ENCODE data around the gene LRBA.

The LRBA gene

DNA sequence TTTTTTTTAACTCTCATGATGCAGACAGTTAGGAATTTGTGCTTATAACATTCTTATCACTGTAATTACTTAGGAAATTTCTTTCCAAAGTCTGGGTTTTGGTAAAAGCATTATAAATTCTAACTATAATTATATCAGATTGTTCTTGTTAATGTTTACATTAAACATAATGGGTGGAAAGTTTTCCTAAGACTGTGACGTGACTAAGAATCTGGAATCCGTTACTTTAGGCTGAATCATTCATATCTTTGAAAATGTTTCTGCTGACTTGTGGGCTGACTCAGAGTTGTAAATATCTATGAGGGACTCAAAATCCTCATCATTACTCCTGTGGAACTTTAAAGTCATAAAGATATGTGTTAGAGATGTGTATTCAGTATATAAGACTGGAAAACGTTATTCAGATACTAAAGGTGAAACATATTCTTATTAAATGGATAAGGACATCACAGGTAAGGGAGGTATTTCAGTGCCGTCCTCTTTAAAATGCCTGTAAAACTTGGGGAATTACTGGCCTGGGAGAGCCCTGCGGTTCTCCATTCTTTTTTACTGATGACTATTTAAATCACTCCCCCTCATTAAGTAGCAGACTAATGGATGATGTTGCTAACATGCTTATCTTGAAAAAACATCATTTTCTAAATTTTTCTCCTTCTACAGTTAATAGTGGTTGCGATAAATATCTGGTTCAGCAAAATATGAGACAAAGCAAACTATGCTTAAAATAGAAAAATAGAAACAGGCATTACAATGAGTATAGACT lies 777.8 kb downstream of the LRBA start:
- H3K36me3 ChIP-seq (ENCODE audit: insufficient read depth, low read length), result no peaks in the 10 kb centered on the region
- H3K9ac ChIP-seq (ENCODE audit: low read depth, low read length), result no peak overlapping the region
- H3K9me3 ChIP-seq (ENCODE audit: control insufficient read depth, insufficient read depth, low read length), result no peaks in the 10 kb centered on the region
- H3K4me1 ChIP-seq (ENCODE audit: insufficient read depth, low read length), result no peaks in the 10 kb centered on the region

DNA sequence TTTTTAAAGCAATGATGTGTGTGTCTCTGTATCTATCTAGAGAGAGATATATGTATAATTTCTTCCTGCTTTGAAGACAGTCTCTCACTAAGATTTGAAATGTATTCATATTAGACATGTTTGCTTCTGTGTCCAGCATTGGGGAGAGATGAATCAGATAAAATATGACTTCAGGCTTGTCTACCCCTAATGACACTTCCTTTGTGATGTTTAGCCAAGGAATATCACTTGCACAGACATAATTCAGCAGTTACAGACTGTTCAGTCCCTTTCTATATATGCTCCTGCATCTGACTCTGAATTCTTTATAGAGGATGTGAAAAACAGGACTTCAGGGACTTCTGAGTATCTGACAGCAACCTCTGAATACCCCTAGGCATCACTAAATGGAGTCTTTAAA lies 778.5 kb downstream of the LRBA start:
- no peaks in the 10 kb centered on the region for H3K4me1 ChIP-seq (ENCODE audit: insufficient read depth, low read length)
- no peaks in the 10 kb centered on the region for H3K9me3 ChIP-seq (ENCODE audit: control insufficient read depth, insufficient read depth, low read length)
- H3K36me3 ChIP-seq (ENCODE audit: insufficient read depth, low read length), result no peaks in the 10 kb centered on the region
- no peak overlapping the region for H3K9ac ChIP-seq (ENCODE audit: low read depth, low read length)

DNA sequence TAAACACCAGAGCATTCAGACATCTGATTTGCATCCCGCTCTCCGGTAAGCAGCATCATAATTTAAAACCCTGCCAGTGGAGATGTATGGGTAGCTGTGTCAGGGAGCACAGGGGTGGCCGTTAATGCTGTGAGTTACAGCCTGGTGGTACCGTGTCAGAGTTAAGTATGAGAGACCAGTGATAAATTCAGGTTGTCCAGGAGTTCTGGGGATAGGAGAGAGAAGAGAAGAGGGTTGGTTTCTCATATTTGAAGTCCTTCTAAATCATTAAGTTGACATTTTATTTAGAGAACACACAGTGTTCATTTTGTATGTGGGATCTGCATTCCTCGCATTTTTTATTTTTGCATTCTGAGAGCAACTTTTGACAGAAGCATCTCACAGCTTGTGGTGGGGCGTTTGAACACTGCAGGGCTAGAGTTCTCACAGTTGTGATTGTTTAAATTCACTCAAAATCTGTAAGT lies 779.2 kb downstream of the LRBA start:
- no peaks in the 10 kb centered on the region for H3K36me3 ChIP-seq (ENCODE audit: insufficient read depth, low read length)

DNA sequence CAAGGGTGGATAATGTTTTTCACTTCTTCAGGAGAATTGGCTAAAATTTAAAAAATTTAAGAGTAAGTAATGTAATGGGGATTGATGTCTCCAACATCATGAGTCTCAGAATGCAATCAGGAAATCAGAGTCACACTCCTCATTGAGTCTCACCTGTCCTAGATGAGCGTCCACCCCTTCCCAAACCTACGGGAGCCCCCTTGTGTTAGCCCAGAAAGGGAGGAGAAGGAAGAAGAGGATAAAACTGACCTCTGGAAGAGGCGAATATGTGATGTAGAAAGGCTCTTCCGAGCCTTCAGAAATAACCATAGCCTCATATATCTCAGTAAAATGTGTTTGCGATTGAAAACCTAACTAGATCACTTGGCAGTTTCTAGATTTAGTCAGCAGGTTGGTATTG lies 779.8 kb downstream of the LRBA start:
- Histone ChIP-seq H3K4me1 (ENCODE audit: insufficient read depth, low read length) (no peaks in the 10 kb centered on the region), H3K9ac (ENCODE audit: low read depth, low read length) (no peak overlapping the region), H3K36me3 (ENCODE audit: insufficient read depth, low read length) (no peaks in the 10 kb centered on the region), H3K9me3 (ENCODE audit: control insufficient read depth, insufficient read depth, low read length) (no peaks in the 10 kb centered on the region)

More for the DNA sequence above, 779.2 kb downstream of the LRBA start:
- H3K9me3 ChIP-seq (ENCODE audit: control insufficient read depth, insufficient read depth, low read length), result no peaks in the 10 kb centered on the region
- H3K4me1 ChIP-seq (ENCODE audit: insufficient read depth, low read length), result no peaks in the 10 kb centered on the region
- H3K9ac ChIP-seq (ENCODE audit: low read depth, low read length), result no peak overlapping the region

DNA sequence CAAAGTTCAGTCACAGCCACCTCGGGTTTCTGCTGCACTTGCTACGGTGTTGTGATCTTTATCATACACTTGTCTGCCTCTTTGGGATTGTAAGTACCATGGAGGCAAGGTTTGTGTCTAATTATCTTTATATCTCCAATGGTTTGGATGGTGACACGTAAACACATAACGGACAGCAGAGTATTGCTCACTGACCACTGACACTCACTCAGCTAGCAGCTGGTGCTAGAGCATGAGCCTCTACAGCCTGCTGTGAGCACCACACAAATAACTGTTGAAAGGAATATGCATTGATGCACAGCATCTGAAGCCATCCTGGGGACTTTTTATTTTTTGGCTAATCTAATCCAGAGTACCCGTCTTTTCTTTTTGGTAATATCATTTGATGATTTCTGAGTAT lies 780.8 kb downstream of the LRBA start:
- Histone ChIP-seq H3K9ac (ENCODE audit: low read depth, low read length) (no peak overlapping the region), H3K9me3 (ENCODE audit: control insufficient read depth, insufficient read depth, low read length) (no peaks in the 10 kb centered on the region), H3K4me1 (ENCODE audit: insufficient read depth, low read length) (peaks cover 7% of the 10 kb centered on the region; the same call in 1 of the 2 replicates), H3K36me3 (ENCODE audit: insufficient read depth, low read length) (no peaks in the 10 kb centered on the region)

DNA sequence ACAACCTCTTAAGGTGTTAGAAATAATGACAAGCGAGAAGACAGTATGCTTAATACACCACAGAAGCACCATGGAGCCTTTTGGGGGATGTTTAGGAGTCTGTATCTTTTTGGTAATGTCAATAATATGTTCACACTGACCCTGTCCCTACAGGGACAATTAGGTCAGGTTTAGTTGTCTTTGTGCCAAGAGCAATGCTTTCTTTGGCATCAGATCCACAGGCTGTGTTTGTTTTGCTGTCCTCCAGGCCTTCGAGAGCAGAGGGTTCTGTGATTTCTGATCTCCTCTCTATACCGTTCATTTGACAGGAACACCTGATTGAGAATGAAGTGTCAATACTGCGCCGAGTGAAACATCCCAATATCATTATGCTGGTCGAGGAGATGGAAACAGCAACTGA lies 783.1 kb downstream of the LRBA start:
- Histone ChIP-seq H3K36me3 (ENCODE audit: insufficient read depth, low read length) (no peaks in the 10 kb centered on the region), H3K4me1 (ENCODE audit: insufficient read depth, low read length) (peaks cover 7% of the 10 kb centered on the region; the same call in 1 of the 2 replicates), H3K9me3 (ENCODE audit: control insufficient read depth, insufficient read depth, low read length) (no peaks in the 10 kb centered on the region), H3K9ac (ENCODE audit: low read depth, low read length) (no peak overlapping the region)

DNA sequence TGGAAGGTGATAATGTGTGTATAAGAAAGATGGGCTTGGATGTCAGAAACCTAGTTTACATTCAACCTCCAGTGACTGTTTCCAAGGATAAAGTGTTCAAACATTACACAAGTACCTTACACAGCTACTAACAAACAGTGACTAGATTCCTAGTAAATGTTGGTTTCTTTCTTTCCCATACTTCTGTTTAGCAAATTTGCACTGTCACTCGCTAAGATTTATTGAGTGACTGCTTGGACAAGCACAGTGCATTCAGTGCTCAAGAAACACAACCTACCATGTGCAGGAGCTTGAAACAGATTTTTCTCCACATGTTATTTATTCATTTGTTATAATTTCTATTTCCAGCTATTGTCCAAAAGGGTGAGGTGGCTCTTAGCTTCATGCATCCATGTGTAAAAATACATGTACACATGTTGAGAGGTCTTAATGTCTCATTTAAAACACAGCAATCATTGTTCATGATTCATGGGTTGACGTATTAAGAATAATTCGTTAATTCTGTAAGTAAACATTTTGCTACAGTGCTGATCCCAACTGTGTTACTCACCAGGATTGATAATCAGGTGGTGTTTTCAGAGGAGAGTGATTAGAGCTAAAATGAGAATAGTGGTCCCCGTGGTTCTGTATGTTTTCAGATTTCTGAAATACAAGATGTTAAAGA lies 783.8 kb downstream of the LRBA start:
- H3K9me3 ChIP-seq (ENCODE audit: control insufficient read depth, insufficient read depth, low read length), result no peaks in the 10 kb centered on the region
- no peaks in the 10 kb centered on the region for H3K36me3 ChIP-seq (ENCODE audit: insufficient read depth, low read length)
- peaks cover 7% of the 10 kb centered on the region; the same call in 1 of the 2 replicates for H3K4me1 ChIP-seq (ENCODE audit: insufficient read depth, low read length)
- no peak overlapping the region for H3K9ac ChIP-seq (ENCODE audit: low read depth, low read length)

DNA sequence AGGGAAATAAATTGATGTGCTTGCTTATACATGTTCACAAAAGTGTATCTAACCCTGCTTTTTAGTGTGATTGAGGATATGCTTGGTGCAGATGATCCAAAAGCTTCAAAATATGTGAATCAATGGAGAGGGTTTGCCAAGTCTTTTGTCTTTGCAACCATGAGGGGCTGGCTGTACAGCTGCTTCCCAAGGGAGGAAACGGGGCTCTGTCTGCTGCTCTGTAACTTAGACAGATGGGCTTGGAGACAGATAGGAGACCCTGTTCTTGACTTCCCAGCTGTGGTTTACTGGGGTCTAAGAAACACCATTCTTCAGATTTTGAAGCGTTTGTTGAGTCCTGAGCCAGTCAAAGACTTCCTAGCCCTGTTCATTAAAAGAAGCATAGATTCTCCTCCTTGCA lies 784.5 kb downstream of the LRBA start:
- Histone ChIP-seq H3K36me3 (ENCODE audit: insufficient read depth, low read length) (no peaks in the 10 kb centered on the region), H3K4me1 (ENCODE audit: insufficient read depth, low read length) (peaks cover 7% of the 10 kb centered on the region; the same call in 1 of the 2 replicates), H3K9me3 (ENCODE audit: control insufficient read depth, insufficient read depth, low read length) (no peaks in the 10 kb centered on the region), H3K9ac (ENCODE audit: low read depth, low read length) (no peak overlapping the region)

DNA sequence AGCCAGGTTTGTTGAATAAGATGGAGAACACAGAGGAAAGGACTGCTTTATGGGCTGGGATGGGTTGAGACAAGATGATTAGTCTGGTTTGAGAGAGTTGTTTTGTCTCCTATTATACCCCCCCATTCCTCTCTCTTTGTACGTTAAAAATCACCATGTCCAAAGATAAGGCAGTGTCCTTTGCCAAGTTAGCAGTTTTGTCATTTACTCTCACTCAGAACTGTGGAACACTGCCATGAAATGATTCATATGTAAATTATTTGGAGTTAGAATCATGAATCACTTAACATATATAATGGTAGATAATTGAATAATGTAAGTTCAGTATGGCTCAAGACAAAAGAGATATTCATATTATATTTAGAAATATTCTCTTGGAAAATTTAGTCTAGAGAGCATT lies 785.6 kb downstream of the LRBA start:
- no peak overlapping the region for H3K9ac ChIP-seq (ENCODE audit: low read depth, low read length)
- H3K36me3 ChIP-seq (ENCODE audit: insufficient read depth, low read length), result no peaks in the 10 kb centered on the region
- H3K4me1 ChIP-seq (ENCODE audit: insufficient read depth, low read length), result peaks cover 14% of the 10 kb centered on the region; the same call in 1 of the 2 replicates
- H3K9me3 ChIP-seq (ENCODE audit: control insufficient read depth, insufficient read depth, low read length), result no peaks in the 10 kb centered on the region

DNA sequence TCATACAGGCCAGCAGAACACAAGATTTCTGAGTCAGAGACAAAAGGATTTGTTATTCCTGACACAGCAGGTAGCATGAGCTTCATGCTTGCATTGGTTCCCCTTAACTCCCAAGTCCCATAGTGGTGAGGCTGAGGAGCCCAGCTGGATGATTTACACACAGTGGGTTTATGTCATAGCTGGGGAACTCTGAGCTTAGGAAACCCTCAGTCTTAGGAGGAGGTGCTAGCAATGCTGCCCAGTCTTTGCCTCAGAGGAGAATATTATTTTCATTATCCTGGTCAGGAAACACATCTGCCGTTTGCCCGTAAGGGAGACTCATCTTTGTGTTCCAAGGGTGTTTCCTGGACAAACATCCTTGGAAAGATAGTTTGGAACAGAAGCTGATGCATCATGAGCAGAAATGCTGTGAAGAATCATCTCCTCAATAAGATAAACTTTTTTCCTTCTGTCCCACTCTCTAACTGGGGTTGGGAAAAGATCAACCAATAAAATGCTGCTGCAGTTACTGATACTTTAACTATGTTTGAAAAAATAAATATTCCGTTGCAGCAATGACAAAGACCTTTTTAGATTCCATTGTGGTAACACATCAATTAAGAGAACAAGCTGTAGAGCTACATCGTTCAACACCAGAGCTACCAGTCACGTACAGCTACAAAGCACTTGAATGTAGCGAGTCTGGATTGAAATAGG lies 790.0 kb downstream of the LRBA start:
- H3K36me3 ChIP-seq (ENCODE audit: insufficient read depth, low read length), result no peaks in the 10 kb centered on the region
- no peaks in the 10 kb centered on the region for H3K9me3 ChIP-seq (ENCODE audit: control insufficient read depth, insufficient read depth, low read length)
- H3K4me1 ChIP-seq (ENCODE audit: insufficient read depth, low read length), result peaks cover 17% of the 10 kb centered on the region; the same call in 1 of the 2 replicates
- no peak overlapping the region for H3K9ac ChIP-seq (ENCODE audit: low read depth, low read length)

DNA sequence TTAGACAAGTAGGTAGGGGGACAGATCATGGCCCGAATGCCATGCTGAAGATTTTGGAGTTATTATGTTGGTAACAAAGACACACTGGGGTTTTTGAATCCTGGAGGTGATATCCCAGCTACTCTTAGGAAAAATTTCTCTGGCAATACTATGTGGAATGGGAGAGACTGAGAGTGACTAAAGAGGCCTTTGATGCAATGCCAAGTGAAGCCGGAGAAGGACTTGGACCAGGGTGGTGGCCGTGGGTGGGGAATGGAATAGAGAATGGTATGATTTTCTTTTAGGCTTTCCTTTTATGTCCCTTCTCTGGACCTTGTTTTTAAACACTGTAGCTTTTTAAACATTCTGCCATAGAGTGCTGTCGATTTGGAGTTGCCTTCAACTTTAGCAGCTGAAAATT lies 795.2 kb downstream of the LRBA start:
- H3K9ac ChIP-seq (ENCODE audit: low read depth, low read length), result no peak overlapping the region
- peaks cover 15% of the 10 kb centered on the region; the same call in 1 of the 2 replicates for H3K4me1 ChIP-seq (ENCODE audit: insufficient read depth, low read length)
- H3K36me3 ChIP-seq (ENCODE audit: insufficient read depth, low read length), result no peaks in the 10 kb centered on the region
- no peaks in the 10 kb centered on the region for H3K9me3 ChIP-seq (ENCODE audit: control insufficient read depth, insufficient read depth, low read length)

DNA sequence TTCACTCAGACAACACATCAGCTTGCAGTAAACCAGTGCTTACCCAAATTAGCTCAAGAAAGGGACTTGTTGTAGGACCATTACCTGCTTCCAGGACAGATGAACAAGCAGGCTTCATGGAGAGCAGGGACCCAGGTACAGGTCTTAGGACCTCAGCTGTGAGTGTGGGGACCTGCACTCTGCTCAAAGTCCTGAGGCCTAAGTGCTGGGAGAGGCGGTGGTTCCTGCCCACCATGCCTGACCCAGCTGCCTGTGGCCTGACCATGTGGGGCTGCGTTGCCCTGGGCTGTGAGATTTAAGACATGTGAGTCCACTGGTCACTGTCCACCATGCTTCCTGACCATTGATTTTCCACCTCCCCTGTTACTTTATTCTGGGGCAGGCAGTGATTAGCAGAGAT lies 796.6 kb downstream of the LRBA start:
- Histone ChIP-seq H3K9ac (ENCODE audit: low read depth, low read length) (no peak overlapping the region), H3K36me3 (ENCODE audit: insufficient read depth, low read length) (no peaks in the 10 kb centered on the region), H3K4me1 (ENCODE audit: insufficient read depth, low read length) (peaks cover 9% of the 10 kb centered on the region; the same call in 1 of the 2 replicates), H3K9me3 (ENCODE audit: control insufficient read depth, insufficient read depth, low read length) (no peaks in the 10 kb centered on the region)

DNA sequence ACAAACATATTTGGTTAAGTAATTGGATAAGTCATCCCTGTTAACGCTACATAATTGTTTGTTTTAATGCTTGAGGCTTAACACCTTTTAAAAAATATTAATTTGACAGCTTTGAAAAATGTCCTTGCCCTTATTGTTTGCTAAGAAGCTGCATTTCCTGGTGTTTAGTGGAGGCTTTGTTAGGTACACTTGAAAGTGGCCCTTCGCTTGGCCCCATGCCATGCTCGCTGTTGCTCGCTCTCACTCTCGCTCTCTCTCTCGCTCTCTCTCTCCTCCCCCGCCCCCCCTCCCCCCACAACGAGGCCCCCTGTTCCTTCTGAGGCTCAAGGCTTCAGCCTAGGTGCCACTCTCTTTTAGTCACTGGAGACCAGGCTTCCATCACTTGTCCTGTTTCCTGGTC lies 797.3 kb downstream of the LRBA start:
- no peak overlapping the region for H3K9ac ChIP-seq (ENCODE audit: low read depth, low read length)
- H3K9me3 ChIP-seq (ENCODE audit: control insufficient read depth, insufficient read depth, low read length), result no peaks in the 10 kb centered on the region
- H3K4me1 ChIP-seq (ENCODE audit: insufficient read depth, low read length), result peaks cover 11% of the 10 kb centered on the region; the same call in 1 of the 2 replicates
- no peaks in the 10 kb centered on the region for H3K36me3 ChIP-seq (ENCODE audit: insufficient read depth, low read length)

DNA sequence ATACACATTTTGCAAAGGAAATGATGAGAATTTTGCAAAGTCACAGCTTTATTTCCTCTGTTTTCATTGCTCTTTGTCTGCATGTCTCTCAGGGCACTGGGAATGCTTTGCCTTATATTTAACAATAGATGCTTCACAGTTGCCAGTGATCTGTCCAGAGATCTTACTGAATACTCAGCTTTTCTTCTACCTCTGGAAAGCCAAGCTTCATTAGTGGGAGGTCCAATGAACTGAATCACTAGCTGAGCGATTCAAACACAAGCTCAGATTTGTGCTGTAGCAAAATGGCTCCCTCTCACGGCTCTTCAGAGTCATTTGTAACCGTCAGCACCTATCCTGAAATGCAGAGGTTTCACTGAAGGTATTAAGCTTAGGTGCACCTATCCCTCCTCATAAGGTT lies 797.9 kb downstream of the LRBA start:
- peaks cover 12% of the 10 kb centered on the region; the same call in 1 of the 2 replicates for H3K4me1 ChIP-seq (ENCODE audit: insufficient read depth, low read length)
- H3K36me3 ChIP-seq (ENCODE audit: insufficient read depth, low read length), result no peaks in the 10 kb centered on the region
- H3K9ac ChIP-seq (ENCODE audit: low read depth, low read length), result no peak overlapping the region
- no peaks in the 10 kb centered on the region for H3K9me3 ChIP-seq (ENCODE audit: control insufficient read depth, insufficient read depth, low read length)

All from ES-I3 (cell line).